GM19468 (cell line): ENCODE data around the gene SNX6.
"Not testable (repeated sequence)": the region's sequence is repeated elsewhere in the genome, so short reads cannot be mapped to it uniquely, and the experiment has no call there.

Source experiments
- ATAC-seq: cut with Tn5 transposase; IDR thresholded peaks from one replicate; pipeline ENCODE4 v1.9.1; 2021; ENCODE audit warnings: mild to moderate bottlenecking, moderate library complexity, moderate number of reproducible peaks; ENCODE audit not compliant: unreplicated experiment; ENCODE audit errors: extremely low read depth

SNX6 gene

GRCh38 chr14:34537677-34538009 lies 92.3 kb downstream of the SNX6 start:
- ATAC-seq: no peak

DNA sequence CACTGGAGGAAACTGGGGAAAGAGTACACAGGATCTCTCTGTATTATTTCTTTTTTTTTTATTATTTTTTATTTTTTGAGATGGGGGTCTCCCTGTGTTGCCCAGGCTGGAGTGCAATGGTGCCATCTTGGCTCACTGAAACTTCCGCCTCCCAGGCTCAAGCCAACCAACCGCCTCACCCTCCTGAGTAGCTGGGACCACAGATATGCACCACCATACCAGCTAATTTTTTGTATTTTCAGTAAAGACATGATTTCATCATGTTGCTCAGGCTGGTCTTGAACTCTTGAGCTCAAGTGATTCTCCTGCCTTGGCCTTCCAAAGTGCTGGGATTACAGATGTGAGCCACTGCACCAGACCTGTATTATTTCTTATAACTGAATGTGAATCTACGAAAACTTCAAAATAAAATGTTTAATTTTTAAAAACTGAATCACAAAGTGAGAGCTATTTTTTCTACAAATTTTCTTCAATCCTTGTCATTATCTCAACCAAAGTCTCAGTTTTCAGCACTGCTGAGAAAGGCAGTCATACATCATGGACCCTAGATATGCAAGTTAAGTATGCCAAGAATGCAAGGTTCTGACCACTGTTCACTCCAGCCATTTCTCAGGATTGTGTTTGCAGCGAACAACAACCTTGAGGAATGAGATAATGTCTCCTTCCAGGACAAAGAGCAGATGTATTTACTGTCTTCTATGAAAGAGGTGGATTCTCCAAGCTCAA lies 92.8 kb downstream of the SNX6 start:
- no peak for ATAC-seq

DNA sequence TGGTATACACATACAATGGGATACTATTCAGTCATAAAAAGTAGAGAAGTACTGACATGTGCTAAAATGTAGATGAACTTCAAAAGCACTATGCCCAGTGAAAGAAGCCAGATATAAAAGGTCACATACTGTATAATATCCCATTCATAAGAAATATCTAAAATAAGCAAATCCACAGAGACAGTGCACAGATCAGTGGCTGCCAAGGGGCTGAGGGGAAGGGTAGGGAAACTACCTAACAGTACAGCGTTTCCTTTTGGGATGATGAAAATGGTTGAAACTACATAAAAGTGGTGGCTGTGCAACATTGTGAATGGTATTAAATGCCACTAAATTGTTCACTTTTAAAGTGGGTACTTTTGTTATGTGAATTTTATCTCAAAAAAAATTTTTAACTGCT lies 102.4 kb downstream of the SNX6 start:
- ATAC-seq: no peak

DNA sequence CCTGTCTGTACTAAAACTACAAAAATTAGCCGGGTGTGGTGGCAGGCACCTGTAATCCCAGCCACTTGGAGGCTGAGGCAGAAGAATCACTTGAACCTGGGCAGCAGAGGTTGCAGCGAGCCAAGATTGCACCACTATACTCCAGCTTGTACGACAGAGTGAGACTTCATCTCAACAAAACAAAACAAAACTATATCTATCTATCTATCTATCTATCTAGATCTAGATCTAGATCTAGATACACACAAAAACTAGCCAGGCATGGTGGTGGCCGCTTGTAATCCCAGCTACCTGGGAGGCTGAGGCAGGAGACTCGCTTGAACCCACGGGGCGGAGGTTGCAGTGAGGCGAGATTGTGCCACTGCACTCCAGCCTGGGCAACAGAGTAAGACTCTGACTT lies 105.7 kb downstream of the SNX6 start:
- ATAC-seq: not testable (repeated sequence)

DNA sequence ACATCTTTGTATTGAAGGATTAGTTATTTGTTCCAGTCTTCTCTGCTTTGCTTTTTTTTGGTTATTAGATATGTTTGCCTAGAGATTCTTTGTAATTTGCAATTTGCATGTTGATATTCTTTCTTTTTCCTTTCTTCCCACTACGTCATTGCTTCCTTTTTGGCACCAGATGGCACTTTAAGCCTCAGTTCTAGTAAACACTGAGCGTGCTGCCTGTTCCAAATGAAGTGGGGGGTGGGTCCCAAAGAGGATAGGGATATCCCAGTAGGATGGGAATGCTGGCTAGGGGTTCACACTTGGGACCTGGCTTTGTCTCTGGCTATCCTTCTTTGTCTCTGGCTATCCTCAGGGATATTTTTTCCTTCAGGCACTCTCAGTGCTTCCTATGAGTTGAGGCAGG lies 107.5 kb downstream of the SNX6 start:
- ATAC-seq: no peak

DNA sequence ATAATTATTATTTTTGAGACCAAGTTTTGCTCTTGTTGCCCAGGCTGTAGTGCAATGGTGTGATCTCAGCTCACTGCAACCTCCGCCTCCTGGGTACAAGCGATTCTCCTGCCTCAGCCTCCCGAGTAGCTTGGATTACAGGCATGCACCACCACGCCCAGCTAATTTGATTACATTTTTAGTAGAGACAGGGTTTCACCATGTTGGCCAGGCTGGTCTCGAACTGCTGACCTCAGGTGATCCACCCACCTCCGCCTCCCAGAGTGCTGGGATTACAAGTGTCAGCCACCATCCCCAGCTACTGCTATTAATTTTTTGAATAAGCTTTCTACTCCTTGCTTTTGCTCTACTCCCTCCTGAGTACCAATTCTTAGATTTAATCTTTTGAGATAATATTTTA lies 108.9 kb downstream of the SNX6 start:
- not testable (repeated sequence) for ATAC-seq

DNA sequence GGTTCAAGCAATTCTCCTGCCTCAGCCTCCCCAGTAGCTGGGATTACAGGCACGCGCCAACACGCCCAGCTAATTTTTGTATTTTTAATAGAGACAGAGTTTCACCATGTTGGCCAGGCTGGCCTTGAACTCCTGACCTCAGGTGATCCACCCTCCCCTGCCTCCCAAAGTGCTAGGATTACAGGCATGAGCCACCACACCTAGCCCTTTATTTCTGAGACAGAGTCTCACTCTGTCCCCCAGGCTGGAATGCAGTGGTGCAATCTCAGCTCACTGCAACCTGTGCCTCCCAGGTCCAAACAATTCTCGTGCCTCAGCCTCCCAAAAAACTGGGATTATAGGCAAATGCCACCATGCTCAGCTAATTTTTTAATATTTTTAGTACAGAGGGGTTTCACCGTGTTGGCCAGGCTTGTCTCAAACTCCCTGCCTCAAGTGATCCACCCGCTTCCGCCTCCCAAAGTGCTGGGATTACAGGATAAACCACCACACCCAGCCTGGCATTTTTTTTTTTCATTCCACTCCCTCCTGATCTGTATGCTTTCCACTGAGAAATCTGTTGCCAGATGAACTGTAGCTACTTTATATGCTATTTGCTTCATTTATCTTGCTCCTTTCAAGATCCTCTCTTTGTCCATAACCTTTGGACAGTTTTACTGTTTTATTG lies 109.5 kb downstream of the SNX6 start:
- not testable (repeated sequence) for ATAC-seq
